Measurements from ENCODE around the gene NAT9.

GRCh38 chr17:74743755-74744154, 32.4 kb downstream of the NAT9 start:
- TF ChIP-seq CTCF (IDR thresholded peaks at IDR 0.05) (no peak), POLR2A (IDR thresholded peaks at IDR 0.05) (no peak)
